Ovary (tissue), 3 donors: ENCODE data around the gene ALG1.

Experiments used
- CTCF ChIP-seq, 3 donors: fragments of 450-650 bp in 2 of 3; fragments of 200-600 bp in 1 of 3; IDR thresholded peaks; one replicate each; pipeline versions ENCODE4 v1.5.1 to v1.8.0; 2016 to 2022; ENCODE audit warnings: antibody characterized with exemption in 3 of 3, mild to moderate bottlenecking in 1 of 3
- EP300 ChIP-seq: sonication (generic); formaldehyde crosslinking; IDR thresholded peaks from one replicate; pipeline ENCODE4 v1.6.1; 2017; ENCODE audit warnings: antibody characterized with exemption
- POLR2A ChIP-seq: fragments of 450-650 bp; IDR thresholded peaks from one replicate; pipeline ENCODE4 v1.6.1; 2017; ENCODE audit warnings: antibody characterized with exemption, mild to moderate bottlenecking, moderate library complexity
- donor health status: DM: no; HTN: no; CAD: no.

GRCh38 chr16:5045499-5046115, 26.0 kb upstream of the ALG1 start:
- TF ChIP-seq POLR2A (no peak), CTCF (IDR thresholded peaks at IDR 0.05) (no peak), EP300 (no peak)
